SK-N-SH treated with all-trans-retinoic acid at 6 μM for 48 hours (cell line): ENCODE data around the gene TSPAN1.

Experiments used
- CREB5 ChIP-seq: fragments of 250-450 bp; sonication (Bioruptor Pico); IDR thresholded peaks from 2 replicates; pipeline ENCODE4 v1.5.1; 2020; ENCODE audit warnings: low read depth, mild to moderate bottlenecking, moderate library complexity
- ESRRG ChIP-seq: fragments of 250-450 bp; sonication (Bioruptor Pico); IDR thresholded peaks from 2 replicates; pipeline ENCODE4 v1.6.1; 2021; ENCODE audit warnings: mild to moderate bottlenecking
- GLIS3 ChIP-seq: fragments of 250-450 bp; sonication (Bioruptor Pico); IDR thresholded peaks from 2 replicates; pipeline ENCODE4 v1.5.0; 2020; ENCODE audit warnings: mild to moderate bottlenecking, moderate library complexity
- ISL1 ChIP-seq: fragments of 250-450 bp; sonication (Bioruptor Pico); IDR thresholded peaks from 2 replicates; pipeline ENCODE4 v2.1.2; 2022; ENCODE audit warnings: mild to moderate bottlenecking, moderate library complexity
- PATZ1 ChIP-seq: fragments of 250-450 bp; sonication (Bioruptor Pico); IDR thresholded peaks from 2 replicates; pipeline ENCODE4 v1.8.0; 2020; ENCODE audit warnings: mild to moderate bottlenecking, moderate library complexity, borderline replicate concordance
- TOX ChIP-seq: fragments of 250-450 bp; sonication (Bioruptor Pico); IDR thresholded peaks from 2 replicates; pipeline ENCODE4 v1.8.0; 2021; ENCODE audit warnings: mild to moderate bottlenecking, moderate library complexity, borderline replicate concordance
- TSHZ2 ChIP-seq: fragments of 250-450 bp; sonication (Bioruptor Pico); IDR thresholded peaks from 2 replicates; pipeline ENCODE4 v1.5.0; 2020; ENCODE audit warnings: mild to moderate bottlenecking, moderate library complexity
- ZC3H10 ChIP-seq: fragments of 250-450 bp; sonication (Bioruptor Pico); IDR thresholded peaks from 2 replicates; pipeline ENCODE4 v1.5.1; 2021; ENCODE audit warnings: mild to moderate bottlenecking, moderate library complexity
- ZFP3 ChIP-seq: fragments of 250-450 bp; sonication (Bioruptor Pico); IDR thresholded peaks from 2 replicates; pipeline ENCODE4 v1.5.0; 2020; ENCODE audit warnings: mild to moderate bottlenecking, moderate library complexity
- ZFP30 ChIP-seq: fragments of 450-650 bp; formaldehyde crosslinking; IDR thresholded peaks from 2 replicates; pipeline ENCODE4 v1.5.0; 2022; ENCODE audit warnings: mild to moderate bottlenecking, moderate library complexity
- ZNF8 ChIP-seq: fragments of 450-650 bp; formaldehyde crosslinking; IDR thresholded peaks from 2 replicates; pipeline ENCODE4 v1.5.0; 2020; ENCODE audit warnings: mild to moderate bottlenecking, moderate library complexity

- TF ChIP-seq ZFP3 (CRISPR knock-in tag): no peak
- no peak for TF ChIP-seq ZNF8 (CRISPR knock-in tag)
- no peak for TF ChIP-seq PATZ1 (CRISPR knock-in tag)
- TF ChIP-seq TOX (CRISPR knock-in tag): no peak
- TF ChIP-seq ISL1 (CRISPR knock-in tag): no peak
- no peak for TF ChIP-seq ZFP30 (CRISPR knock-in tag)
- TF ChIP-seq CREB5: no peak
- TF ChIP-seq ESRRG (CRISPR knock-in tag): no peak
- no peak for TF ChIP-seq GLIS3
- TF ChIP-seq TSHZ2 (CRISPR knock-in tag): no peak
- TF ChIP-seq ZC3H10 (CRISPR knock-in tag): no peak
Observed at GRCh38 chr1:46148318-46148717, 26.6 kb upstream of the TSPAN1 start.
